ENCODE results near the gene ST6GALNAC3. TPM values are rescaled to one million over a fixed set of nuclear protein-coding genes. Genes with fewer than 3 reads are reported as not detected.

The ST6GALNAC3 gene
- total RNA-seq, 1 donor from 2014 or later: 46.8 TPM

DNA sequence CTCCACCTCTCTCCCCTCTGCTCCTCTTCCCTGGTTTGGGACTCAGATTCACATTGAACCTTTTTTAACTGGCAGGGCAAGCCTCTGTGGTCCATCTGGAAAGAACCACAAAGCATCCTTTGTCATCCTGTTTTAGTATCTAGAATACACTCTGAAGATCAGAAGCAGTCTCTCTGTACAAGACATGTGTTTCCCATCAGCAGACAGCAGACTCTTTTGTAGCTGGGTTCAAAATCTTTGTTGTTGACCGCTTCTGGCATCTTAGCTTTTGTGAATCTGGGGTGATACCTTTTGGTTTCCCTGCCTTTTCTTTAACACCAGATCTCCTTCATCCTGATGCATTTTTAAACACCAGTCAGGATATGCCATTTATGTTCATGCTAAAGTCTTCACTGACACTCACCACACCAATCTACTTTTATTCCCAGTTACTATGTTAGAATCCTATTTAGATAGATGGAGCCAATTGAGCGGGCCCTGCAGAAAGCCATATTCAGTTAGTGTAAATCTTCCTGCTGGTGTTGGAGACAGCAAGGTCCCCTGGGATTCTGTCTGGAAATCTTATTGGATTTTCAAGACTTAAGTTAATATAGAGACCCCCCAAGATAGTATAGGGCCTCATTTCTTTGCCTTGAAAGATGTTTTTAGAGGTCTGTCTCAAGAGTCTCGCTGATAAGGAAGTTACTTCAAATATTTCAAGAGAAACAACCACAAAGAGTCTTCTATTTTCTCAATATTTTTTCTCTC, 51.1 kb downstream of the ST6GALNAC3 start:
- H3K36me3 Mint-ChIP-seq (ENCODE audit: low read depth, unreplicated experiment): peaks cover 6% of the 10 kb centered on the region

DNA sequence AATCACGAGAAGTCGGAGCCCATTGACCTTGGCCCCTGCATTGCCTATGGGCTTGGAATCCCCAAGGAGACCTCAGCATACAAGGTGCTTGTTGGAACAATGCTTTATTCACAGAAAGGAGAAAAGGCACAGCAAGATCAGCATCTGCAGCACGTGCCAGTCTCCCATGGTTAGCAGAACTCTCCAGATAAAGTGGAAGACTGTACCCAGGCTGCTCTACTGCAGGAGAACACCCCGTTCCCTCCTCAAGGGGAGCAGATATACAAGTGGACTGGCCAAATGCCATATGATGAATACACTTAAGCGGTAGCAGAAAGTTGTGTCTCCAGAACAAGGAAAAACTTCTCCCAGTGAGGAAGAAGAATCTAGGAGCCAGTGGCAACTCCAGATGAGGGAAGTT, 53.5 kb downstream of the ST6GALNAC3 start:
- TF ChIP-seq, protein P1, sequence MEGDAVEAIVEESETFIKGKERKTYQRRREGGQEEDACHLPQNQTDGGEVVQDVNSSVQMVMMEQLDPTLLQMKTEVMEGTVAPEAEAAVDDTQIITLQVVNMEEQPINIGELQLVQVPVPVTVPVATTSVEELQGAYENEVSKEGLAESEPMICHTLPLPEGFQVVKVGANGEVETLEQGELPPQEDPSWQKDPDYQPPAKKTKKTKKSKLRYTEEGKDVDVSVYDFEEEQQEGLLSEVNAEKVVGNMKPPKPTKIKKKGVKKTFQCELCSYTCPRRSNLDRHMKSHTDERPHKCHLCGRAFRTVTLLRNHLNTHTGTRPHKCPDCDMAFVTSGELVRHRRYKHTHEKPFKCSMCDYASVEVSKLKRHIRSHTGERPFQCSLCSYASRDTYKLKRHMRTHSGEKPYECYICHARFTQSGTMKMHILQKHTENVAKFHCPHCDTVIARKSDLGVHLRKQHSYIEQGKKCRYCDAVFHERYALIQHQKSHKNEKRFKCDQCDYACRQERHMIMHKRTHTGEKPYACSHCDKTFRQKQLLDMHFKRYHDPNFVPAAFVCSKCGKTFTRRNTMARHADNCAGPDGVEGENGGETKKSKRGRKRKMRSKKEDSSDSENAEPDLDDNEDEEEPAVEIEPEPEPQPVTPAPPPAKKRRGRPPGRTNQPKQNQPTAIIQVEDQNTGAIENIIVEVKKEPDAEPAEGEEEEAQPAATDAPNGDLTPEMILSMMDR (IDR thresholded peaks at IDR 0.05; ENCODE audit: unreplicated experiment): no peak
- Mint-ChIP-seq H3K9me3 (ENCODE audit: unreplicated experiment) (no peaks in the 10 kb centered on the region), H3K36me3 (ENCODE audit: low read depth, unreplicated experiment) (peaks cover 16% of the 10 kb centered on the region), H3K4me3 (ENCODE audit: unreplicated experiment) (no peak overlapping the region), H3K27me3 (ENCODE audit: unreplicated experiment) (peaks cover 2% of the 10 kb centered on the region), H3K4me1 (ENCODE audit: unreplicated experiment) (peaks cover 10% of the 10 kb centered on the region), H3K27ac (ENCODE audit: unreplicated experiment) (no peak overlapping the region)
- DNase-seq (ENCODE audit: low spot score): no peak

More for the DNA sequence above, 51.1 kb downstream of the ST6GALNAC3 start:
- Mint-ChIP-seq H3K27me3 (ENCODE audit: unreplicated experiment) (peaks cover 2% of the 10 kb centered on the region), H3K4me1 (ENCODE audit: unreplicated experiment) (peaks cover 10% of the 10 kb centered on the region), H3K4me3 (ENCODE audit: unreplicated experiment) (no peak overlapping the region), H3K9me3 (ENCODE audit: unreplicated experiment) (no peaks in the 10 kb centered on the region), H3K27ac (ENCODE audit: unreplicated experiment) (no peak overlapping the region)
- TF ChIP-seq, protein P1 (IDR thresholded peaks at IDR 0.05; ENCODE audit: unreplicated experiment): no peak
- no peak for DNase-seq (ENCODE audit: low spot score)

DNA sequence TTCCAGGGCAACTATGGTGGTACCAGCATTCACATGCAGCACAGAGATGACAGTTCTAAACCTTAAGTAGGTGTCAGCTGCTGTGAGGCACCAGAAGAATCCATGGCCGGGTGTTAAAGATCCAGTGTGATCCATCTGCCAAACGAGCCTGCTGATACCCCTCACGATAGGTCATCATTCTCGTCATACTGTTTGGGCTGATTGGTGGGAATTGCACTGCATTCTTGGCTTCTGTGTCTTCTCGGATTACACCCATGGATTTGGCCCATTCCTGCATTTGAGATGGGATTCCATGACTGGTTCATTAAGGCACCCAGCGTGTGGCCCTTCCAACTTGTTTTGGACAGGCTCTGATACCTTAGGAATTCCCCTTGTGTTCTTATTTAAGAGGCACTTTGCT, 55.2 kb downstream of the ST6GALNAC3 start:
- Mint-ChIP-seq H3K9me3 (ENCODE audit: unreplicated experiment) (no peaks in the 10 kb centered on the region), H3K4me1 (ENCODE audit: unreplicated experiment) (peaks cover 10% of the 10 kb centered on the region), H3K27ac (ENCODE audit: unreplicated experiment) (no peak overlapping the region), H3K27me3 (ENCODE audit: unreplicated experiment) (peaks cover 3% of the 10 kb centered on the region), H3K4me3 (ENCODE audit: unreplicated experiment) (no peak overlapping the region), H3K36me3 (ENCODE audit: low read depth, unreplicated experiment) (peaks cover 16% of the 10 kb centered on the region)
- TF ChIP-seq, protein P1 (IDR thresholded peaks at IDR 0.05; ENCODE audit: unreplicated experiment): no peak
- no peak for DNase-seq (ENCODE audit: low spot score)

DNA sequence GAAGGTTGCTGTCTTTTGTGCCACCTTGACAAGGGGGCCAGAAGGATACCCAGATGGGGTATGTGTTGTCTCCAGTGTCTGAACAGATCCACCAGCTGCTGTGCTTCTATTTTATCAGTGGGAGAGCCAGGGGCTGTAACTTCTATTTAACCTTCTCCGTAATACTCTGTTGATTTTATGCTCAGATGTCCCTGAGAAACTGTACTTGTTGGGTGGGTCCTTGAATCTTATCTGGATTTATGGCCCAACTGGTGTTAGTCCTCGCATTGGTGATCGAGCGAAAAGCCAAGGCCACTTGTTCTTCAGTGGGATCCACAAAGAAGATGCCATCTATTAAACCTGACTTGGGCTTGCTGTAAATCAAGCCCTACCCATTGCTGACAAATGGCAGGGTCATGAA, 56.4 kb downstream of the ST6GALNAC3 start:
- no peak overlapping the region for H3K27ac Mint-ChIP-seq (ENCODE audit: unreplicated experiment)
- H3K9me3 Mint-ChIP-seq (ENCODE audit: unreplicated experiment): no peaks in the 10 kb centered on the region
- peaks cover 16% of the 10 kb centered on the region for H3K36me3 Mint-ChIP-seq (ENCODE audit: low read depth, unreplicated experiment)
- peaks cover 1% of the 10 kb centered on the region for H3K27me3 Mint-ChIP-seq (ENCODE audit: unreplicated experiment)
- TF ChIP-seq, protein P1 (IDR thresholded peaks at IDR 0.05; ENCODE audit: unreplicated experiment): no peak
- no peak for DNase-seq (ENCODE audit: low spot score)
- peak overlapping the region; percentile 60 for H3K4me3 Mint-ChIP-seq (ENCODE audit: unreplicated experiment)
- H3K4me1 Mint-ChIP-seq (ENCODE audit: unreplicated experiment): peaks cover 7% of the 10 kb centered on the region

DNA sequence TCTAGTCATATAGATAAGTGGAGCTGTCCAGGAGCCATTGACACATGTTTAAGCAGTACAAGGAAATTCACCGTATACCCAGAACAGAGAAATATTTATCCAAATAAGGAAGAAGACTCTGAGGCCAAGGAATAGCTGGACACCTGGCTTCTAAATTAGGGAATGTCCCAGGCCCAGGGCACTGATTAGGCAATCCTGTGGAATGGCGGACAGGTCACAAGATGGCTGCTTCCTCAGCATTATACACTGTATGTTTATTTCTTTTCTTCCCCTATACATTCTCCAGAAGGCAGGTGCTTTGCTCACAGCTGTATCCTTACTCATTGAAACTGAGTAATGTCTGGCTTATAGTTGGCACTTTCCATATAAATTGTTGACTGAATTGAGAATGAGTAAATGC, 59.4 kb downstream of the ST6GALNAC3 start:
- Mint-ChIP-seq H3K27ac (ENCODE audit: unreplicated experiment) (no peak overlapping the region), H3K4me3 (ENCODE audit: unreplicated experiment) (no peak overlapping the region), H3K36me3 (ENCODE audit: low read depth, unreplicated experiment) (peaks cover 16% of the 10 kb centered on the region), H3K9me3 (ENCODE audit: unreplicated experiment) (no peaks in the 10 kb centered on the region), H3K4me1 (ENCODE audit: unreplicated experiment) (peaks cover 7% of the 10 kb centered on the region), H3K27me3 (ENCODE audit: unreplicated experiment) (peaks cover 1% of the 10 kb centered on the region)
- DNase-seq (ENCODE audit: low spot score): no peak
- TF ChIP-seq, protein P1 (IDR thresholded peaks at IDR 0.05; ENCODE audit: unreplicated experiment): no peak
